IPS-18a (cell line): ENCODE data around the gene HOXD3.

Experiments
- H3K27ac ChIP-seq: one replicate; pipeline ENCODE4 v1.5.1; 2013; ENCODE audit warnings: low read length
- H3K27me3 ChIP-seq: one replicate; pipeline ENCODE4 v1.6.1; 2013; ENCODE audit warnings: mild to moderate bottlenecking, low read length; ENCODE audit not compliant: control insufficient read depth, insufficient read depth
- H3K36me3 ChIP-seq: one replicate; pipeline ENCODE4 v1.6.1; 2013; ENCODE audit warnings: low read depth, low read length; ENCODE audit not compliant: control insufficient read depth
- H3K4me1 ChIP-seq: one replicate; pipeline ENCODE4 v1.6.1; 2013; ENCODE audit warnings: low read depth, low read length; ENCODE audit not compliant: control insufficient read depth
- H3K4me3 ChIP-seq: one replicate; pipeline ENCODE4 v1.5.1; 2013; ENCODE audit warnings: low read length
- H3K9ac ChIP-seq: one replicate; pipeline ENCODE4 v1.6.1; 2013; ENCODE audit warnings: mild to moderate bottlenecking, low read length, moderate library complexity
- H3K9me3 ChIP-seq: one replicate; pipeline ENCODE4 v1.6.1; 2013; ENCODE audit warnings: low read depth, low read length; ENCODE audit not compliant: control insufficient read depth

The HOXD3 gene

GRCh38 chr2:176115883-176116813 lies 41.0 kb upstream of the HOXD3 start, which contains the start of gene HOXD10:
HOXD10 (plus strand) TSS chr2:176116778; CDS start chr2:176116834, 56 bp downstream.
- Histone ChIP-seq H3K4me1 (peaks cover 2% of the 10 kb centered on the region), H3K36me3 (no peaks in the 10 kb centered on the region), H3K4me3 (no peak within 1 kb of the TSS), H3K9me3 (peaks cover 13% of the 10 kb centered on the region), H3K27ac (no peak within 1 kb of the TSS), H3K9ac (no peak within 1 kb of the TSS), H3K27me3 (peaks cover 100% of the 10 kb centered on the region)

- peaks cover 100% of the 10 kb centered on the region for H3K27me3 ChIP-seq
- peaks cover 13% of the 10 kb centered on the region for H3K9me3 ChIP-seq
- H3K36me3 ChIP-seq = no peaks in the 10 kb centered on the region
- no peak overlapping the region for H3K4me3 ChIP-seq
- H3K9ac ChIP-seq = no peak overlapping the region
- H3K4me1 ChIP-seq = peaks cover 5% of the 10 kb centered on the region
- H3K27ac ChIP-seq = no peak overlapping the region
These were observed 39.8 kb upstream of the HOXD3 start for GRCh38 chr2:176117162-176117822.

GRCh38 chr2:176117823-176118371 lies 39.2 kb upstream of the HOXD3 start:
- Histone ChIP-seq H3K9ac (no peak overlapping the region), H3K4me1 (peaks cover 5% of the 10 kb centered on the region), H3K27me3 (peaks cover 100% of the 10 kb centered on the region), H3K9me3 (peaks cover 13% of the 10 kb centered on the region), H3K36me3 (no peaks in the 10 kb centered on the region), H3K27ac (no peak overlapping the region), H3K4me3 (no peak overlapping the region)

- Histone ChIP-seq H3K4me1 (peaks cover 5% of the 10 kb centered on the region), H3K9me3 (peaks cover 13% of the 10 kb centered on the region), H3K9ac (no peak overlapping the region), H3K27me3 (peaks cover 100% of the 10 kb centered on the region), H3K4me3 (no peak overlapping the region), H3K36me3 (no peaks in the 10 kb centered on the region), H3K27ac (no peak overlapping the region)
These were observed 38.3 kb upstream of the HOXD3 start for GRCh38 chr2:176118601-176119339.

GRCh38 chr2:176120364-176121189 lies 36.5 kb upstream of the HOXD3 start:
- Histone ChIP-seq H3K27me3 (peaks cover 100% of the 10 kb centered on the region), H3K9ac (no peak overlapping the region), H3K36me3 (no peaks in the 10 kb centered on the region), H3K27ac (no peak overlapping the region), H3K4me1 (peaks cover 5% of the 10 kb centered on the region), H3K9me3 (peaks cover 13% of the 10 kb centered on the region), H3K4me3 (no peak overlapping the region)

- Histone ChIP-seq H3K9ac (no peak overlapping the region), H3K4me3 (no peak overlapping the region), H3K4me1 (peaks cover 5% of the 10 kb centered on the region), H3K27me3 (peaks cover 100% of the 10 kb centered on the region), H3K36me3 (no peaks in the 10 kb centered on the region), H3K9me3 (peaks cover 13% of the 10 kb centered on the region), H3K27ac (no peak overlapping the region)
These were observed 35.7 kb upstream of the HOXD3 start for GRCh38 chr2:176121190-176122051.

GRCh38 chr2:176122052-176122682 lies 34.9 kb upstream of the HOXD3 start:
- Histone ChIP-seq H3K27me3 (peaks cover 100% of the 10 kb centered on the region), H3K4me3 (peak overlapping the region; percentile 24), H3K9ac (no peak overlapping the region), H3K27ac (no peak overlapping the region), H3K4me1 (peaks cover 5% of the 10 kb centered on the region), H3K36me3 (no peaks in the 10 kb centered on the region), H3K9me3 (peaks cover 8% of the 10 kb centered on the region)

GRCh38 chr2:176122683-176123410 lies 34.3 kb upstream of the HOXD3 start, which contains the start of gene HOXD9:
HOXD9 (plus strand) TSS chr2:176122719; CDS start chr2:176122769, 50 bp downstream.
- Histone ChIP-seq H3K9ac (no peak within 1 kb of the TSS), H3K36me3 (no peaks in the 10 kb centered on the region), H3K27ac (no peak within 1 kb of the TSS), H3K4me1 (peaks cover 5% of the 10 kb centered on the region), H3K9me3 (peaks cover 8% of the 10 kb centered on the region), H3K4me3 (peak within 1 kb of the TSS; percentile 24), H3K27me3 (peaks cover 100% of the 10 kb centered on the region)

GRCh38 chr2:176123411-176124109 lies 33.5 kb upstream of the HOXD3 start:
- Histone ChIP-seq H3K9ac (no peak overlapping the region), H3K4me3 (no peak overlapping the region), H3K27me3 (peaks cover 100% of the 10 kb centered on the region)

More at GRCh38 chr2:176123411-176124109, 33.5 kb upstream of the HOXD3 start:
- H3K27ac ChIP-seq = no peak overlapping the region
- H3K4me1 ChIP-seq = peaks cover 8% of the 10 kb centered on the region
- no peaks in the 10 kb centered on the region for H3K36me3 ChIP-seq
- H3K9me3 ChIP-seq = peaks cover 8% of the 10 kb centered on the region
